ENCODE results near the gene MAGEB10.
"Not testable (repeated sequence)": the region's sequence is repeated elsewhere in the genome, so short reads cannot be mapped to it uniquely, and the experiment has no call there.

The MAGEB10 gene

DNA sequence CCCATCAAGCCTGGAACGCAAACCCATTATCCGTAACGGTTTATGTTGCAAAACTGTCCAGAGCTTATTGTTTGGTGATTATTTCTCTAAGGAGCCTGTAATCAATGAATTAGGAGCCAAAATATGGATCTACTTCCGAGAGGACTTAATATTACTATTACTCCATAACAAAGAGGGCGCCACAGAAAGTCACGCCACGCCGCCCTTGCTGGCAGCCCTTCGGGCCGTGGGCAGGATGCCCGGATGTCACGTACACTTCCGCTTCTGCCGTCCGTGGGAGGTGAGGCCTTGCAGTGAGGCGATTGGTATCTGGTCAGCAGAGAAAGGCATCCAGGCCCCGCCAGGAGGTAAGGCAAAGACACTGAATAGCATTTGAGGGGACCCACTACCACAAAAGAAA lies at the start of gene MAGEB10:
Gene MAGEB10 (plus strand): TSS at position 301 of the 400 bp plus-strand sequence. CDS start 13,317 bp downstream, outside the sequence.
- DNase-seq (ENCODE audit: low read depth): no peak

- no peak for DNase-seq (ENCODE audit: low read depth)
Measured at GRCh38 chrX:27765718-27766117, 42.1 kb upstream of the MAGEB10 start.

- no peak for DNase-seq (ENCODE audit: low read depth)
Measured at GRCh38 chrX:27767387-27767786, 40.4 kb upstream of the MAGEB10 start.

- DNase-seq (ENCODE audit: low read depth): no peak
Measured at GRCh38 chrX:27775984-27776383, 31.8 kb upstream of the MAGEB10 start.

GRCh38 chrX:27796640-27797257 lies 11.0 kb upstream of the MAGEB10 start:
- no peak for DNase-seq (ENCODE audit: low read depth)

DNA sequence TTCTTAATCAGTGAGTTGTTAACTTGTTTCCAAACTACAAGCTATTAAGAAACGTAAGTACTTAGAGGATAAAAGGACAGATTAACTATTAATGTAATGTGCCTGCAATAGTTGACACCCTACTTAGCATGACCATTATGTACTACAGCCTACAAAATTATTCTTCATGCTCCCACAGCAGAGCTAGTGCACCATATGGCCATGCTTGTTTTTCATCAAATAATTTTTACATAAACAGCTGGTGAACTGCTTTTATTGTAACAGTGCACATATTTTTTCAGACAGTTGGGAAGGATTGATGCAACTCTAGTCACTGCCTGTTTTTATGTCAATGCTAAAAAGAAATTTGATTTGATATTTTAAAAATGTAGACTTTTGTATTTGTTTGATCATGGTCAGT lies 10.2 kb upstream of the MAGEB10 start:
- DNase-seq (ENCODE audit: low read depth): no peak

DNA sequence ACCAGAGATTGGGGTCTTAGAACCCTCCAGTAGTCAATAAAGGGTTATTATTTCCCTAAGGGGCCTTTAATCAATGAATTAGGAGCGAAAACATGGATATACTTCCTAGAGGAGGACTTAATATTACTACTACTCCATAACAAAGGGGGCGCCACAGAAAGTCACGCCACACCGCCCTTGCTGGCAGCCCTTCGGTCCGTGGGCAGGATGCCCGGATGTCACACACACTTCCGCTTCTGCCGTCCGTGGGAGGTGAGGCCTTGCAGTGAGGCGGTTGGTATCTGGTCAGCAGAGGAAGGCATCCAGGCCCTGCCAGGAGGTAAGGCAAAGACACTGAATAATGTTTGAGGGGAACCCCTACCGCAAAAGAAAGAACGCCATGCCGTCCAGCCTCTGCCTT lies 436 bp downstream of the MAGEB10 start:
- no peak for DNase-seq (ENCODE audit: low read depth)

DNA sequence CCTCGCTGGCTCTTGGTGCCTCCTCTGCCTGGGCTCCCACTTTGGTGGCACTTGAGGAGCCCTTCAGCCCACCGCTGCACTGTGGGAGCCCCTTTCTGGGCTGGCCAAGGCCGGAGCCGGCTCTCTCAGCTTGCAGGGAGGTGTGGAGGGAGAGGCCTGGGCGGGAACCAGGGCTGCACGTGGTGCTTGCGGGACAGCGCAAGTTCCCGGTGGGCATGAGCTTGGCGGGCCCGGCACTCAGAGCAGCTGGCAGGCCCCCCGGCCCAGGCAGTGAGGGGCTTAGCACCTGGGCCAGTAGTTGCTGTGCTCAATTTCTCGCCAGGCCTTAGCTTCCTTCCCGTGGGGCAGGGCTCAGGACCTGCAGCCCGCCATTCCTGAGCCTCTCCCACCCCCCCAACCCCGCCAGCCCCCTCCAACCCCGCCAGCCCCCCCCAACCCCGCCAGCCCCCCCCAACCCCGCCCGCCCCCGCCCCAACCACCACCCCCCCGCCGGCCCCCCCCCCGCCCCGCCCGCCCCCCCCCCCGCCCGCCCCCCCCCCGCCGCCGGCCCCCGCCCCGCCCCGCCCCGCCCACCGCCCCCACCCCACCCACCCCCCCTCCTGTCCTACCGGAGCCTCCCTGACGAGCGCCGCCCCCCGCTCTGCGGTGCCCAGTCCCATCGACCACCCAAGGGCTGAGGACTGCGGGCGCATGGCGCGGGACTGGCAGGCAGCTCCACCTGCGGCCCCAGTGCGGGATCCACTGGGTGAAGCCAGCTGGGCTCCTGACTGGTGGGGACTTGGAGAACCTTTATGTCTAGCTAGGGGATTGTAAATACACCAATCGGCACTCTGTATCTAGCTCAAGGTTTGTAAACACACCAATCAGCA lies 1.4 kb downstream of the MAGEB10 start:
- DNase-seq (ENCODE audit: low read depth): not testable (repeated sequence)

DNA sequence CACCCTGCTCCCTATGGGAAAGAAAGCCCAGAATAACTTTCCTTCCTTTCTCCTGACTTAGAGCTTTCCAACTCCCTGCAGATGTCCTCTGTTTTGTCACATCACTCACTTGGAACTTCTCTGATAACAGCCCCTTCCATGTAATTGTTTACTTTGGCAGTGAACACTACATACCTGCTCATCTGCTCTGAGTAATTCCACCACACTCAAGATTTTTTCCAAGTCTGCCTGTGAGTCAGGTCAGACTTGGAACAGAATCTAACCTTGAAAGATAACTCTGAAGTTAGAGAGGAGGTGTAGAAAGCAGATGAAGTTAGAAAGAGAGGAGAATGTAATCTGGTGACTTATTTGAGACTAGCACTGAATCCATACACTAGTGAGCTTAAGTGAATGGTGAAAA lies 7.4 kb downstream of the MAGEB10 start:
- no peak for DNase-seq (ENCODE audit: low read depth)

DNA sequence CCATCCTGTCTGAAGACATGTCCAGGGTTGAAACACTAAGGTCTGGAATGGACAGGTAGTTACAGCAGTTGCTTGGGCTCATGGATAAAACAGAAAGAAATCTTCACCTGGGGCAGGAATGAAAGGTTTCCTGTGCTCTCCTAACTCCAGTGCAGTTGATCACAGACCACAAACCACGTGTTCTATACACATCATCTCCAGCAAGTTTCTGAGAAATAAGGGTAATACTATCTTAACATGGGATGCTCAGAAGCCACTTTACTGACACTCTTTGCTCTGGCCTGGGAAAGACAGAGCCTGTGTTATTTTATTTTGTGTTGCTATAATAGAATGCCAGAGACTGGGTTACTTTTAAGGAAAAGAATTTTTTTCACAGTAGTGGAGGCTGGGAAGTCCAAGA lies 16.0 kb downstream of the MAGEB10 start:
- DNase-seq (ENCODE audit: low read depth): no peak

DNA sequence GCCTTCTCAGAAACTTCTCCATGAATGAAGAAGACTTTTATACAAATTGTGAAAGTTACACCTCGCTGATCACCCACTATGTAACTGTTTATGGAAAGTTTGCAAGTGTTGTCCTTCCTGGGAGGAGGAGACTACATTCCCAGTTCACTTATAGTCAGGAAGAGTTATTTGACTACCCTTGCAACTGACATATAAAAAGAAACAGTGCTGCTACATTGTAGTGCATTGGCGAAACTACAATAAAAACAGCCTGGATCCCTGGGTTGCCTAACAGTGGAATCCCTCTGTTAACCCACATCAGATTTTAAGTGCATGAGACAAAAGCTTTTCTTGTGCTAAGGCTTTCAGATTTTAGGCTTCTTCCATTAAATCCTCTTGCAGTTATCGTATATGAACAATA lies 30.4 kb downstream of the MAGEB10 start:
- DNase-seq (ENCODE audit: low read depth): no peak

GRCh38 chrX:27840881-27841280 lies 33.1 kb downstream of the MAGEB10 start:
- no peak for DNase-seq (ENCODE audit: low read depth)

DNA sequence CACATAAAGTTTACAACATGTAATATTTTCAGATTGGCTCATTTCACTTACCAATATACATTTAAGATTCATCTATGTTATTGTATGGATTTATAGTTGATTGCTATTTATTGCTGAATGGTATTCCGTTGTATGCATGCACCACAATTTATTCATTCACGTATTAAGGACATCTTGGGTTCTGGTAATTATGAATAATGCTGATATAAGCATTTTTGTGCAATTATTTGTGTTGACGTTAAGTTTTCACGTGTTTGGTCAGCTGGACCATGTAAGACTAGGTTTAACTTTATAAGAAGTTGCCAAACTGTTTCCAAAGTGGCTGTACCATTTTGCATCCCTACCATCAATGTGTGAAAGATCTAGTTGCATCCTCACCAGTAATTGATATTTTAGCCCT lies 35.1 kb downstream of the MAGEB10 start:
- no peak for DNase-seq (ENCODE audit: low read depth)

DNA sequence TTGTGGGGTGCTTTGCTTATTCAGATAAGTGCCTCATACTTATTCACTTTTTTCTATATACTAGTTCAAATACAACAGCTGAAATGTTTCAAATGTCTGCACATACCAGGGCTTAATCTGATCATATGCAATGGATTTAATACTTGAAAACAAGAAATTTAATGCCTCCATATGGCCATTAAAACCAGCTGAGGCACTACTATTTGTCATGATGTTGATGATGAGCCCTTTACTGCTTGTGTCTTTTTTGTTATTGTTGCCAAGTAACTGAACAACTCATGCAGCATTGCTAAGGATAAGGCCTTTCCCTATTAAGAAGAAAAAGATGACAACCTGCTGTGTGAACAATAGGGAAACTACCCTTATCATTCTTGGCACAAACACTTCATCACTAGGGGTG lies 52.5 kb downstream of the MAGEB10 start:
- no peak for DNase-seq (ENCODE audit: low read depth)

- DNase-seq (ENCODE audit: low read depth): no peak
Measured at GRCh38 chrX:27863809-27864208, 56.0 kb downstream of the MAGEB10 start.

All from activated T-cell treated with anti-CD3 and anti-CD28 coated beads for 1 hour (primary cell).